H9 (cell line): ENCODE results near the gene PARD3. TPM values are rescaled to one million over a fixed set of nuclear protein-coding genes. Genes with fewer than 3 reads are reported as not detected.

Experiments used
- DNase-seq: peaks from one replicate; pipeline ENCODE4 v3.0.0-alpha.2; 2017
- H2AFZ ChIP-seq: one replicate; pipeline ENCODE4 v1.6.1; 2013; ENCODE audit warnings: mild to moderate bottlenecking, low read length, control low read depth, moderate library complexity
- H2AK5ac ChIP-seq: 2 replicates; pipeline ENCODE4 v1.6.1; 2013; ENCODE audit warnings: low read length, control low read depth, mixed read lengths; ENCODE audit not compliant: insufficient read length
- H2BK120ac ChIP-seq: one replicate; pipeline ENCODE4 v1.6.1; 2013; ENCODE audit warnings: low read depth, mild to moderate bottlenecking, low read length, control low read depth, inconsistent platforms; ENCODE audit not compliant: poor library complexity, severe bottlenecking
- H2BK12ac ChIP-seq: 2 replicates; pipeline ENCODE4 v1.6.1; 2013; ENCODE audit warnings: low read length, control low read depth, mixed read lengths, low read depth; ENCODE audit not compliant: insufficient read length
- H2BK15ac ChIP-seq: 2 replicates; pipeline ENCODE4 v1.6.1; 2013; ENCODE audit warnings: low read depth, low read length, control low read depth
- H2BK20ac ChIP-seq: one replicate; pipeline ENCODE4 v1.6.1; 2013; ENCODE audit warnings: low read depth, mild to moderate bottlenecking, low read length, control low read depth, inconsistent platforms; ENCODE audit not compliant: poor library complexity, severe bottlenecking
- H2BK5ac ChIP-seq: 2 replicates; pipeline ENCODE4 v1.6.1; 2013; ENCODE audit warnings: low read length, control low read depth, mixed read lengths; ENCODE audit not compliant: insufficient read length
- H3K14ac ChIP-seq: 2 replicates; pipeline ENCODE4 v1.6.1; 2013; ENCODE audit warnings: low read length, control low read depth; ENCODE audit not compliant: insufficient read depth
- H3K18ac ChIP-seq: 2 replicates; pipeline ENCODE4 v1.6.1; 2013; ENCODE audit warnings: low read depth, mild to moderate bottlenecking, mixed read lengths, low read length, control low read depth; ENCODE audit not compliant: insufficient read length
- H3K23ac ChIP-seq: 2 replicates; pipeline ENCODE4 v1.6.1; 2013; ENCODE audit warnings: low read length, control low read depth, mixed read lengths, low read depth; ENCODE audit not compliant: insufficient read length
- H3K23me2 ChIP-seq: 2 replicates; pipeline ENCODE4 v1.6.1; 2013; ENCODE audit warnings: low read depth, mild to moderate bottlenecking, mixed read lengths, low read length, control low read depth; ENCODE audit not compliant: insufficient read length, poor library complexity, severe bottlenecking
- H3K27ac ChIP-seq: 2 replicates; pipeline ENCODE4 v1.5.1; 2013; ENCODE audit warnings: low read length, control low read depth, mixed read lengths, low read depth; ENCODE audit not compliant: insufficient read length
- H3K27me3 ChIP-seq: 2 replicates; pipeline ENCODE4 v1.6.1; 2013; ENCODE audit warnings: low read length, control low read depth, inconsistent platforms; ENCODE audit not compliant: insufficient read depth
- H3K4ac ChIP-seq: 2 replicates; pipeline ENCODE4 v1.6.1; 2013; ENCODE audit warnings: low read depth, mild to moderate bottlenecking, control low read depth, inconsistent platforms, low read length, moderate library complexity
- H3K4me1 ChIP-seq: 2 replicates; pipeline ENCODE4 v1.6.1; 2013; ENCODE audit warnings: low read length, control low read depth, inconsistent platforms; ENCODE audit not compliant: insufficient read depth
- H3K4me2 ChIP-seq: 2 replicates; pipeline ENCODE4 v1.6.1; 2013; ENCODE audit warnings: low read length, control low read depth, mixed read lengths; ENCODE audit not compliant: insufficient read length, insufficient read depth
- H3K56ac ChIP-seq: 2 replicates; pipeline ENCODE4 v1.6.1; 2013; ENCODE audit warnings: low read depth, mild to moderate bottlenecking, mixed read lengths, low read length, control low read depth; ENCODE audit not compliant: insufficient read length
- H3K79me1 ChIP-seq: 2 replicates; pipeline ENCODE4 v1.6.1; 2013; ENCODE audit warnings: low read depth, mild to moderate bottlenecking, moderate library complexity, low read length, control low read depth, inconsistent platforms; ENCODE audit not compliant: insufficient read depth, poor library complexity, severe bottlenecking
- H3K79me2 ChIP-seq: 2 replicates; pipeline ENCODE4 v1.6.1; 2013; ENCODE audit warnings: low read length, control low read depth, inconsistent platforms; ENCODE audit not compliant: insufficient read depth
- H3K9ac ChIP-seq: 2 replicates; pipeline ENCODE4 v1.6.1; 2013; ENCODE audit warnings: low read length, control low read depth, mixed read lengths; ENCODE audit not compliant: insufficient read length; ENCODE audit errors: extremely low read depth
- H3K9me3 ChIP-seq: one replicate; pipeline ENCODE4 v1.6.1; 2013; ENCODE audit warnings: low read depth, low read length, inconsistent platforms; ENCODE audit not compliant: control insufficient read depth
- H3T11ph ChIP-seq: one replicate; pipeline ENCODE4 v1.6.1; 2013; ENCODE audit warnings: mild to moderate bottlenecking, low read length, control low read depth, inconsistent platforms
- H4K20me1 ChIP-seq: one replicate; pipeline ENCODE4 v1.6.1; 2013; ENCODE audit not compliant: control insufficient read depth, insufficient read length, insufficient read depth
- H4K5ac ChIP-seq: 2 replicates; pipeline ENCODE4 v1.6.1; 2013; ENCODE audit warnings: low read depth, mild to moderate bottlenecking, mixed read lengths, low read length, control low read depth; ENCODE audit not compliant: insufficient read length
- H4K8ac ChIP-seq: replicated peaks from 2 replicates; pipeline ENCODE4 v1.6.1; 2013; ENCODE audit warnings: low read length, control low read depth, mixed read lengths, low read depth; ENCODE audit not compliant: insufficient read length
- H4K91ac ChIP-seq: 2 replicates; pipeline ENCODE4 v1.6.1; 2013; ENCODE audit warnings: low read depth, mild to moderate bottlenecking, moderate library complexity, mixed read lengths, low read length, control low read depth; ENCODE audit not compliant: insufficient read length
- H3K27ac Mint-ChIP-seq, 3 experiments: 2 replicates in 2 of 3; 3 replicates in 1 of 3; pipeline ENCODE4 v1.8.0; 2020 to 2021; ENCODE audit warnings: mixed read lengths in 3 of 3, mild to moderate bottlenecking in 1 of 3, moderate library complexity in 1 of 3
- H3K27me3 Mint-ChIP-seq: 2 replicates; pipeline ENCODE4 v1.8.0; 2021; ENCODE audit warnings: low read depth, mild to moderate bottlenecking, moderate library complexity, mixed read lengths
- H3K36me3 Mint-ChIP-seq, 3 experiments: 2 replicates in 2 of 3; 3 replicates in 1 of 3; pipeline ENCODE4 v1.8.0; 2020 to 2021; ENCODE audit warnings: low read depth in 3 of 3, mixed read lengths in 3 of 3; ENCODE audit not compliant: insufficient read depth in 1 of 3
- H3K4me1 Mint-ChIP-seq, 2 experiments: 2 replicates each; pipeline ENCODE4 v1.8.0; 2020; ENCODE audit warnings: mixed read lengths in 2 of 2
- H3K4me3 Mint-ChIP-seq, 2 experiments: 2 replicates in 1 of 2; 3 replicates in 1 of 2; pipeline ENCODE4 v1.8.0; 2020 to 2021; ENCODE audit warnings: mild to moderate bottlenecking in 2 of 2, mixed read lengths in 2 of 2, moderate library complexity in 1 of 2
- H3K9me3 Mint-ChIP-seq, 2 experiments: 2 replicates in 1 of 2; 3 replicates in 1 of 2; pipeline ENCODE4 v1.8.0; 2020; ENCODE audit warnings: mild to moderate bottlenecking in 2 of 2, mixed read lengths in 2 of 2, moderate library complexity in 1 of 2
- CTCF ChIP-seq: fragments of 200-600 bp; sonication (generic); conservative IDR thresholded peaks from 3 replicates; pipeline ENCODE4 v1.8.0; 2021; ENCODE audit warnings: antibody characterized with exemption, mild to moderate bottlenecking
- WGBS: extraction: QIAGEN DNeasy Blood & Tissue Kit; methylation state at CpG from one replicate; pipeline ENCODE4 v1.1.7; 2013; ENCODE audit warnings: missing lambda C conversion rate, low lambda C conversion rate, mixed read lengths; ENCODE audit not compliant: insufficient read length; ENCODE audit errors: extremely low coverage; 5-methylcytosine and 5-hydroxymethylcytosine counted together
- total RNA-seq: library from RNA; stranded (reverse); gene quantifications from 2 replicates; pipeline ENCODE4 v1.2.1, GENCODE V29; 2021

Gene PARD3
- total RNA-seq, 1 experiment from 2014 or later: 44.7 TPM

DNA sequence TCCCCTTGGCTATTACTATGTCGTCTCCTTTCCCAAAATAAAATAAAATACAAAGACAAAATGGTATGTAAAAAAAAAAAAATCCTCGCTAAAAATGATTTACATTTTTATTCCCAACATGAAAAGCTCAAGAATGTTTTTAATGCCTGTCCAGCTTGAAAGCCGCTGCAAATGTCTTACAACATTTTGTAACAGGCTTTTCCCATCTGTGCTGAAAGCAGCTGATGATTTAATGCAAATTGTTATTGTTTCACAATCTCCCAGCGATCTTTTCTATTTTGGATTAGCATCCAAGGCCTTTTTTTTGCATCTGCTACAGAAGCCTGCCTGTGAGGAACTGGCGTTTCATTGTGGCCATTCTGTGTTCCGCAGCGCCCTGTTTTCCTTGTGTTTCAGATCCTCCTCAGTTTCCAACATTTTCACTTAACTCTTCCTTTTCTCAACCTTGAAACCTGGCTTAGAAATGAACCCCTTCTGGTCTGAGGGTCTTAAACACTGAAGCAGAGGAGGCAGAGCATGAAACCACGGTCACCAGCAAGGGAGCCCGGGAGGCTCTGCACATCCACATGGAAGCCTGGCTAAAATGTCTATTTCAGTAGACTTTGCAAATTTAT, 712.1 kb downstream of the PARD3 start:
- H3K27me3 Mint-ChIP-seq: no peaks in the 10 kb centered on the region; the same call in 1 of the 2 replicates
- Histone ChIP-seq H2AK5ac (no peak overlapping the region), H3K23ac (no peak overlapping the region), H3K27ac (no peak overlapping the region), H2BK120ac (no peak overlapping the region), H4K91ac (no peak overlapping the region), H3K56ac (no peak overlapping the region), H2BK12ac (no peak overlapping the region), H3K79me2 (no peaks in the 10 kb centered on the region), H3T11ph (no peak overlapping the region), H4K8ac (no peak overlapping the region), H3K23me2 (no peaks in the 10 kb centered on the region), H3K79me1 (no peaks in the 10 kb centered on the region), H3K27me3 (no peaks in the 10 kb centered on the region), H2AFZ (no peak overlapping the region), H2BK20ac (no peak overlapping the region), H4K5ac (no peak overlapping the region), H3K9me3 (no peaks in the 10 kb centered on the region), H2BK5ac (no peak overlapping the region), H3K9ac (no peak overlapping the region), H3K4me1 (peaks cover 5% of the 10 kb centered on the region; the same call in 1 of the 2 replicates), H3K18ac (no peak overlapping the region), H3K4ac (no peak overlapping the region), H3K4me2 (no peak overlapping the region), H4K20me1 (no peaks in the 10 kb centered on the region), H2BK15ac (no peak overlapping the region), H3K14ac (no peak overlapping the region)
- peaks cover 19% of the 10 kb centered on the region in 2 experiments; a peak in 4 of 5 replicates for H3K9me3 Mint-ChIP-seq
- no peak for TF ChIP-seq CTCF
- peaks cover 15 to 18% of the 10 kb centered on the region in 2 experiments for H3K4me1 Mint-ChIP-seq
- no peak overlapping the region for H3K4me3 Mint-ChIP-seq
- DNase-seq: no peak
- peaks cover 0 to 23% (median 3%) of the 10 kb centered on the region in 3 experiments; a peak in 4 of 7 replicates for H3K36me3 Mint-ChIP-seq
- peak overlapping the region in 1 of 3 experiments; percentile 11; a peak in 1 of 7 replicates for H3K27ac Mint-ChIP-seq
- WGBS: no CpG with 5 or more reads among the region's 9 CpGs
